ENCODE data around the gene SLC12A2.

GRCh38 chr5:128038643-128039042, 44.9 kb upstream of the SLC12A2 start:
- TF ChIP-seq CTCF (IDR thresholded peaks at IDR 0.05; ENCODE audit: poor library complexity) (no peak), EZH2 (IDR thresholded peaks at IDR 0.05; ENCODE audit: borderline replicate concordance) (no peak), EZH2phosphoT487 (IDR thresholded peaks at IDR 0.05; ENCODE audit: low read depth, severe bottlenecking, unreplicated experiment) (no peak)

Data from hepatocyte (in vitro differentiated cells).